ENCODE data around the gene COLEC12.

Gene COLEC12

DNA sequence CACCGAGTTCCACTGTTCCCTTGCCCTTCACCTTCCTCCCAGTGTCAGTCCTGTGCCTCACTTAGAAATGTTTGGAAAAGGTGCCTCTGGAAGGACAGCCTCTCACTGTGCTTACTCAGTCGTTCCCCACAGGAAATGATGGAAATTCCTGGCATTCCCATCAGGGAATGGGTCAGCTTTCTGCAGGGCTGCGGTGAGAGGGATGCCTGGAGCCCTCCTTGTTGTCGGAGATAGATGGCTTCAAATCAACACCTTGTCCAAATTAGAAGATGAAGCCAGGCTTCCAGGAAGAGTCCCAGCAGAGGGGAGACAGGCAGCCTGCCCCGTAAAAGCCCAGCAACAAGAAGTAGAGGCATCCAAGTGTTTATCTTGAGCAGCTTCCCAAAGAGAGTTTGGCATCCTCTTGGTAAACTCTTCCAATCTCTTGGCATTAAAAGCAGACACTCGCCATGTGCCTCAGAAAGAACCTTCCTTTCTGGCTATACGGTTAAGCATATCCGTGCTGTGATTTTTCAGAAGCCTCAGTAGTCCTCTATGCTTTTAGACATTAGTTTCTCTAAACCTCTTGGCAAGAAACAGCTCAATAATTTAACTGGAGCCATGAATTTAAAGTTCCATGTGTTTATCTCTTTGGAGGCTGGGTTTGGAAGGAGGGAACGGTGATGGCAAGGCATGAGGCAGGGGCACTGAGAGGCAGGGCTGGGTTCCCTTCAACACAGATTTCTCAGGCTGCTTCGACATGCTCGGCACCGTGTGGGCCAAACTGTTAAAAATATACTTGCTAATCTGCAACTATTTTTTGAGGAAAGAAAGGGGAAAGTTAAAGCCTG, 25.1 kb downstream of the COLEC12 start:
- no peak for DNase-seq (ENCODE audit: low read depth in 2 of 2)

DNA sequence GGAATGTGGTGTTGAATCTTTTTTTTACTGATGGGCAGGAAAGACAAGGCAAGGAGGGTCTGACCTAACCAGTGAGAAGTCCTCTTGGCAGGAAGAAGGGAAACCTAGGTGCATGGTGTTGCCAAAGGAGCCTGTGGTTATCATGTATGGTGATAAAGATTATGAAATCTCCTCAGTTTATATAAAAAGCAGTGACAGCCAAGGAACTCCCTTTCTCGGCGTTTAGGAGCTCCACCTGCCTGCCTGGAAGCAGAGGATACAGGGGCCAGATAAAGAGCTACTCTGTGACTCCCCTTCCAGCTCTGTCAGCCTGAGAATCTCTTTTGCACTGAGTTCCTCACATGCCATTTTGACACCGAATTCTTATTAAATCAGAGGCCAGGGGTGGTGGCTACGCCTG, 26.1 kb downstream of the COLEC12 start:
- DNase-seq (ENCODE audit: low read depth in 2 of 2), result no peak

DNA sequence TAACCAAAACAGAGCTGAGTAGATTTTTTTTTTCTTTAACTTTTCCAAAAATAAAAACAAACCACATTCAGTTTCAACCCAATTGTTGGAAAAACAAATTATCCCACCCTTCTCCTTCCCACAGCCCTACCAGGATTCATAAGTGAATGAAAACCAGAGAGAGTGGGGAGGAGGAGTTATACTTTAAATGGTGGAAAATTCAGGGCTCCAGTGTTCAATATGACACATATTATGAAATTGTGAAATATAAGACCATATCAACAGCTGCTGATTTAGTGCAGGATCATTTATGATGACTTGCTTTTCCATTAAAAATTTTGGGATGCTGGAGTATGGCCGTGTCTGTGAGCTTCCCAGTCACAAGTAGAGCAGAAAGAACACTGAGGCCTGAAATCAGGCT, 26.7 kb downstream of the COLEC12 start:
- no peak for DNase-seq (ENCODE audit: low read depth in 2 of 2)

DNA sequence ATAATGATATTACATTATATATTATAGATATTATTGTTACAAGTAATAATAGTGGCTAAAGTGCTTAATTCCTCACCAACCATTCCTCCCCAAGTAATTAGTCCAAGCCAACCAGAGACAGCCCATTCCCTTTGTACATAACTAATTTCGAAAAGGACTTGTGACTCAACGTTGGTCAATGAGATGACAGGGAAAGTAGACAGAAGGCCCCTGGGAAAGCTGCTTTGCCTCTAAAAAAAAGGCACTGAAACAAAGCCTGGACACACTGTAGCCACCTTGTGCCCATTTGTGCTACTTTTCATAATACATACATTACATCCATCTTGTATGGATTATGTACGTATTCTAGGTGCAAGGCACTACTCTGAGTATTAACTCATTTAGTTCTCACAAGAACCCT, 28.8 kb downstream of the COLEC12 start:
- DNase-seq (ENCODE audit: low read depth in 2 of 2), result no peak

DNA sequence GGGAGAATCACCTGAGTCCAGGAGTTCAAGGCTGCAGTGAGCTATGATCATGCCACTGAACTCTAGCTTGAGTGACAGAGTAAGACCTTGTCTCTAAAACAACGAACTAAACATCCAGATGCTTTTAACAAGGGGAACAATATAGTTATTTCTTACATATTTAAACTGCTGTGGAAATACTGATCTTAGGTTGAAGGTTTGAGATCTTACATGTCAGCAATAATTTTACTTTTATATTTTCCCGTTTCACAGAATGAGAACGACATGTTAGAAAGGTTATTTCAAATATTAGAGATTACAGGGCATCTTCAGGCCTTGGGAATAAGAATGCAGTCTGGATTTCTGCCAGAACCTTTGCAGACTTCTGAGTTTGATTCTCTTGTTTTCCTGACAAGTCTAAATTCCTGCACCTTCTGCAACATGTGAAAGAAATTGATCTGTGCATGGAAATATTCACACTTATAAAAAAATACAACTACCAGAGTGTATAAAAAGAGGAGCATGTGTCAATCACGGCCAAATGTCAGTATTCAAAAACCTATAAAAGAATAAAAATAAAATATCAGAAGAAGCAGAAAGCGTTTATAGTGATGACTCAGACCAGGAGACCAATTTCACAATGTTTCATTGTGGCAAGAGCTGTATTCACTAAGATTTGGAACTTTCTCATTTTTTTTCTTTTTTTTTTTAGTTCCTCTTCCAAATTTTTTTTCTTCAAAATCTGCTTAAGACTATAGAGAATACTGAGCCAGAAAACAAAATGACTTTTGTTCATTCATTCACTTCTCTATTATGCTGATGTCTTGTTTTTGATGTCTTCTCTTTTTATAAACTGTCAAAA, 29.6 kb downstream of the COLEC12 start:
- DNase-seq (ENCODE audit: low read depth in 2 of 2), result no peak

DNA sequence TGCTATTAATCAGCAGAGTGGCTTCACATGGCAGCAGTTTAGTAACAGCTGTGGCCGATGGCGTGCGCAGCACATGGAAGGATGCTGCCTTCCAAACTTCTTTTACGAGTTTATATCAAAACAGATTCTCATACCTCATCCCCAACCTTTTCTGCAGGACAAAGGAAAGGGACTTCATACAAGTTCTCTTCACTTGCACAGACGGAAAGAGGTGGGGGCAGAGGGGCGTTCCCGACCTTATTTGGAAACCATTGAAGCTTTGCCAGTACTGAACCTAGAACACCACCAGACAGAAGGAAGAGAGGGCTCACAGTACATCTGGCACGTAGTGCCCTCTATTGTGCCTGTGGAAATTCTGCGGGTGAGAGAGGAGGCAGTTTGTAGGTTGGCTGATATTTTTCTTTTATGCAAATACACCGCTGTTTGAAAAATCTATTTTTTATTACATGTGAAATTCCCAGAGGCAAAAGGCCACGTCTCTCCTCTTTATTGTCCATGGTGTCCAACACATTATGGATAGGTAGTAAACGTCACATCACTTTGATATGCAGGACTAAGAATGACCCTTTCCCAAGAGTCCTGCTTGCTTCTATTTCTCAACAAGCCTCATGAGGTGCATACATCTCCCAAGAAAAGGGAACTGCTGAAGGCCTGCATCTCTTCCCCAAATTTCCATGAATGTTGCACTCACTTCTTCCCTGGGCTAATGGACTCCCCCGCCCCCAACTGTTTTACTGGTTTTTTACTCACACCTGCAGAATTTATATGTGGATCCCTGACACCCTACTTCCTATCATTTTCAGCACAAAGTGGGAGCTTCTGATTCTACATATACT, 31.3 kb downstream of the COLEC12 start:
- no peak for DNase-seq (ENCODE audit: low read depth in 2 of 2)

DNA sequence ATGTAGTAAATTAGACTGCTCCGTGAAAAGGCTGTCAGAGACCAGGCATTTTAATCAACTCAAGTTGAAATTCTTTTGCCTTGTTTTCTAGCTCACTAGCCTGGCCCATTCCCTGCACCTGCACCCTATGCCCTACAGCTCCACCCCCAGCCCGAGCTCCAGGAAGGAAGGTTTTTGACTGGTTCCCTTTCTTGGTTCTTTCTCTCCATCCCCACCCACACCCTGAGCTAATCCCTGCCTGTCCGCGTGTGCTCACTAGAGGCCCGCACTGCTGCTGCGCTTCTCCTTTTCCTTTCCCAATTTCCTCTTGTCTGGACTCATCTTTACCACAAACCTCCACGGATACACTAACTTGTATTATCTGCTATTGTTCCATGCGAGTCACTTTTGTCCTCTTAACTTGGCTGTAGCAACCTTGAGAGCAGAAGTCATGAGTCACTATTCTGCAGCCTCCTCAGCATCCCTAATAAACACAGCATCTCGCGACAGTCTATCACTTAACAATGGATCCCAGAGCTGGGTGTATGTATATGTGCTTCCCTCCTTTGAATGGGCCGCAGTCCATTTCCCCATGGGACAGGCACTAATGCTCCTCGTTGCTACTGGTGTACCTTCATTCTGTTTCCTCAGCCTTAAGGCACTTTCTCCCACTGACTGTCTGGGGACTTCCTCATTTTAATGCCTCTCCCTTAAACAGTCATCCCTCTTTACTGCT, 36.5 kb downstream of the COLEC12 start:
- DNase-seq (ENCODE audit: low read depth in 2 of 2), result no peak

DNA sequence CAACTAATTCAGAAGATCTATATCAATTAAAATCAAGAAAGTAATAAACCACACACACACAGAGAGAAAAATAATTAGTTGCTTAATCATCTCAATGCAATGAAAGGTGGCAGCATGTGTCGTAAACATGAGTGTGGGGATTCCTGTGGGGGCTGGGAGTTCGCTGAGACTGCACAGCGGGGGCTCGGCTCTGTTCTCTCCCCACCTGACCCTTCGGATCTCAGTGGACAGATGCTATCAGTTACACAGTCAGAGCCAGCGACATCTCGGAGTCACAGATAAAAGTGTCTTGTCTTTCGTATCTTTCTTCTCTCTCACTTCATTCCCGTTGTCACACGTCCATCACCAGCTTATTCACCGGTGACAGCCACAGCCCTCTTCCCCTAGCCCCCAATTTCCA, 37.1 kb downstream of the COLEC12 start:
- no peak for DNase-seq (ENCODE audit: low read depth in 2 of 2)

DNA sequence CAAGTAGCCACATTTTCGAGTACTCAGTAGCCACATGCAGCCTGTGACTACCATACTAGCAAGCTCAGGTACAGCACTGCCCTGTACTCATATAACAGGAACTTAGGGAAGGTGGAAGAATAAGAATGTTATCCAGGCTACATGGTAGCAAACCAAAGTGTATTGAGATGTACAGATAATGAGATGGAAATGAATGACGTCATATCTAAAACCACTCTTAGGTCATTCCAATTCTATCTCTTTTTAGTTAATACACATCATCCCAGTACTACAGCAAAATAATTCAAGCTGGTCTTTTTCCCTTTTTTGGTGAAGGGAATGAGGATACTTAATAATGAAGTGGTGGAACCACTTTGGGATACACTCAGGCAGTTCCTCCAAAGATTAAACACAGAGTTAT, 38.7 kb downstream of the COLEC12 start:
- DNase-seq (ENCODE audit: low read depth in 2 of 2), result no peak

DNA sequence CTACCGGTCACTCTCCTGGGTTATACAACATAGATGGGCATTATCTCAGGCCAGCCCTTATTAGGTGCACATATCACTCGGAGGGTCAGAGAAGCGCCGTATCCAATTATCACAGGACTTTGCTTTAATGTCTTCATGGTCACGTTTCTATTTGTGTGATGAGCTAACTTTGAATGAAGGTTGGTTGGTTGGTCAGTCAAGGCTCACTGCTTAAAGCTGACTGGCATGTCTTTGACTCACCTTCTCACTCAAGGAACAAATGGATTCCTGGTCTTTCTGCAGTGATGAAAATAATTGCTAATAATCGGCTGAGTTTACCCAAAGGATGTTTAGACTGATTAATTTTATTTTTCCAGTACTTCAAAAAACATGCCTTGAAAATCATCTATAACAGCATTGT, 39.7 kb downstream of the COLEC12 start:
- no peak for DNase-seq (ENCODE audit: low read depth in 2 of 2)

DNA sequence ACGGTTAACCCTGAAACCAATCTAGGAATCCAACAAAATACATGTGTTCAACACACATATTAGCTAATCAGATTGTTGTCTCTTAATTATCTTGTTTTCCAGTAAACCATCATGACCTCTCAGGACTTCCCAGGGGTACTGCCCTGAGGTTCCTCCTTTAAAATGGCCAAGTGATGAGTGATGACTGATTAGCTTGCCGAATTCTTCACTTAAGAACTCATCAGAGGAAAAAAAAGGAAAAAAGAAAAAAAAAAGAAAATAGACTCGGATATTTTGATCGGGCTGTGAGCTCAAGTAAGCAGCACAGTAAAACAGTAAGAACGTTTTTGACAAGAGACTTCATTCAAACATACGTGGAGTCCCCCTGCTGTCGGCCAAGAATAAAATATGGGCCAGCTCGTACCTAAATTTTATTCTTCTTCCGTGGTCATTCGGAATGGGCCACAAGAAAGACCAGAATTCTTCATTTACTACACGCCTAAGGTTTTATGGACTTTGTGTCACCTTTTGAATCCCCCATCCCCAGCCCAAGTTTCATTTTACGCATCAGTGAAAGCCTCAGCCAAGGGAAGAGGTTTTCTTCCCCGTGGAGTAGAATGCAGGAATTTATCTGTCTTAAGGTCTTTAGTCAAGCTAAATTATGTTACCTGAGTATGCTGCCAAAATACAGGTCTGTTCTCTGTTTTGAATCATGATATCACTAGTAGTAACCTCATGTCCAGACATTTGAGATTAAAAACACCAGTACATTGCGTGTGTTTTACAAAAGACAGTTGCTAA, 40.5 kb downstream of the COLEC12 start:
- DNase-seq (ENCODE audit: low read depth in 2 of 2), result no peak

DNA sequence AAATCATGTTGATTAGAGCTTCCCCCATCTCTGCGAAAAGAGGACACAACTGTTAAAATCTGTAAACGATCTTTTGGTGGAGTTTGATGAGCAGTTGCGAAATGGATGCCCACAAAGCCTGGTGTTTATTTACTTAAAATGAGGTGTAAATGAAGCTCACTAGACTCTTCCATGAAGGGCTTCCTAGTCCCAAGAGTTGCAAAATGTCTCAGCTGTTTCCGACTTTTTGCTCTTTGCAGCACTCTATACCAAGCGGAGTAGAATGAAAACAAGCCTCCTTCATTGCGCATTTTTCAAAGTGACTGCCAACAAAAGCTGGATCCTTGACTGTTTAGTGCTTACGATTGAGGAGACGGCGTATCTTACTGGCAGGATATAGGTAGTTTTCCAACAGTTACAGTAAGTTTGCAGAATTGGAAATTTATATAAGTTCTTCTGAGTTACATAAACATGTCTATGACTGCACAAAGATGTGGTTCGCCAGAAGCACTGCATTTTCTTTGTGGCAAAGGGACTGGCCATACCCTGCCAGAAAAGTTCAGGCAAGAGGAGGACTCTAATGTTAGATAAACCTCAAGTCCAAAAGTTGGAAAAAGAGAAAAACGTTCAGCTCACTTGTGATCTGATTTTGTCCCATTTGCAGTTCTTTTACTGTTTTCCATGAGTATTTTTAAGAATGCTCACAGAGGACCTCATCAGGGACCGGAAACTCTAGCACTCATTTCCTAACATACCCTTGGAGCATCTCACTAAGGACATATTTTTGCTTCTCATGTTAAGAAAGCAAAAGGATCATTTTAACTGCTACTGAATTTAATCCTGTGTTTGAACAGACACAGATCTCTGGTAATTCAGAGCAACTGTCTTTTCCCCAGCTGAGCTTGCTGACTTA, 42.7 kb downstream of the COLEC12 start:
- DNase-seq (ENCODE audit: low read depth in 2 of 2), result no peak

DNA sequence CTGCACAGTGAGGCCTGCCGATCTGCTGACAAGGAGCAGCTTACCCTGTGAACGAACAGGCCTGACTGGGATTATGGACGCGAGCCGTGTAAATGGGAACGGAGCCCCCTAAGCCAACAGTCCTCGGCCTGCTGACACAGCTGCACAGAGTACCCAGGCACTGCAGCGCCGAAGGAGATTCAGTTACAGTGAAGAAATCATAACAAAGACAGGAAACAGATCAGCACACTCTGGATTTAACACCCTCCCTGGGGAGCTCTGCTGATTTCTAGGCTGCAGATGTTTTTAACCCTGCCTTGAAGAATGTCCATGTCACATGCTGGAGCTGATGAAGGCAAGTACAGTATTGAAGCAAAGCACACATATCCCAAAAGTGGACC, 43.4 kb downstream of the COLEC12 start:
- DNase-seq (ENCODE audit: low read depth in 2 of 2), result no peak

DNA sequence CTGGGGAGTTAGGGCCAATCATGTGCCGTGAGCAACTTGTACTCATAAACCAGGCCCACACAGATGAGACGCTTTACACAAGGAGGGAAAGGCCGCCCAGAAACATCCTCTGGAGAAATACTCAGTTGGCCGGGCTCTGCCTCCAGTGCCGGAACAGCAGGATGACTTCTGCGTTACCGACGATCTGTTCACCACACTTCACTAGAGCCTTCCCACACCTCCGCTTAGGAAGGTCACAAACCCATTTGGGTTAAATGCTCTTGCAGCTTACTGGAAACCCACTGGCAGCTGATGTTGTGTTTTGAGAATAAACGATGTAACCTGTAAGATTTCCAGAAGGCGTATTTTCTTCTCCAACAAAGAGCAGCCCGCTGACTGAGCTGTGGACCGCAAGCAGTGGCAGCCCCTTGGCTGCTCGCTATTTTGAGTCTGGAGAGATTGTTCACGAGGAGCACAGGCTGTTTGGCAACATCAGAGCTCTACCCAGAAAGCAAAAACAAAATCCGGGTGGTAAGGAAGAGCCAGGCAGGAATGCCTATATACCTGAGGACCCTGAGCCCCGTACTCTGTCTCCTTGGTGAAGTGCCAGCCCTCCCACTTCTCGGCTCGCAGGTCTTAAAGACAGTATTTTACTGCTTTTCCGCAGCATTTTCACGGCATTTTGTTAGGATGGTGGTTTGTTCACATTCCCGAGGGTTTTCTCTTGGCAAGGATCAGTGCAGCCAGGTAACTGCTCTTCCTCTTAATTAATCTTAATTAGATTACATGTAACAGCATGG, 44.0 kb downstream of the COLEC12 start:
- DNase-seq (ENCODE audit: low read depth in 2 of 2), result no peak

DNA sequence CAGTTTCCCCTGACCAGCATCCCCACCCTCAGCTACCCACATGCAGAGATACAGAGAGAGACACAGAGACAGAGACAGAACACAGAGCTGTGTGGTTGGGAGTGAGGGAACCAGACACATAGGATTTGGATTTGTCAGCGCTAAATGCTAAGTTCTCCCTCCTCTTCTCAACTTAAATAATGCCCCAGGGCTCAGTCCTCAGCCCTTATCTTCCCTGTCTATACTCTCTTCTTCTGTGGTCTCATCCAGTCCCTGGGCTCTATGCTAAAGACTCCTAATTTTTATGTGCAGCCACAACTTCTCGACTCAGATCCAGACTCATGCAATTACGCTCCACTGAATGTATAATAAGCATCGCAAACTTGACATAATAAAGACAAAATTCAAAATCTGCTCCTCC, 47.1 kb downstream of the COLEC12 start:
- no peak for DNase-seq (ENCODE audit: low read depth in 2 of 2)

DNA sequence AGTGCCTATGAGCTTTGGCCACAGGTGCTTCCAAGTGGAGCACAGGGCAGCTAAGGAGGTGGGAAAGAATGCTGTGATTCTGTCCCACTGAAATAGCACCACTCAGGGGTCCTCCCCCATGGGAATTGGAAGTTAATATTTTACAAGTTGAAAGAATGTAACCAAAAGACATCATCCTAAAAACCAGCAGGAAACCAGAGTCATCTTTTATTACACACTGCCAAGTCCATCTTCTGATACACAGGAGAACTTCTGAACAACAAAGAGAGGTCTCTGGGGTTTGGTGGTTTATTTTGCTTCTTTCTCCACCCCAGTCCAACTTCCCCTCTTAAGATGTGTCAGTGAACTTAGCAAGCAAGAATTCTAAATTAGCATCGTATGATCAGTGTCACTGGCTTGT, 47.7 kb downstream of the COLEC12 start:
- no peak for DNase-seq (ENCODE audit: low read depth in 2 of 2)

DNA sequence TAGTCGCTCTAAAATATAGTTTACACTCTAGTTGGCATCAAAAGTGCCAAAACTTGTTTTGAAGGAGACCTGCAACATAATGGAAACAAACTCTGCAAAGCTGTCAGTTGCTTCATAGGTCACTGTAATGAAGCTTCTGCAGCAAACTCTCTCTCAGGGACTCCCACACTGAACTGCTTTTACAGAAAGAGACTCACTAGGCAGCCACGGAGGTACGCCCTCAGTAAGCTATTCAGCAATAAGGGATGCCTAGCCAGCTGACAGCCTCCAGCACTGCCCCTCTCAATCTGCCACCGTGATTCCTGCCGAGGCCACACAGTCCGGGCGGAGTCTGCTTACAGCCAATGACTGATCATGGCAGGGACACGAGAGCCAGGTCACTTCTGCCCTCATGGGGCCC, 51.1 kb downstream of the COLEC12 start:
- DNase-seq (ENCODE audit: low read depth in 2 of 2), result no peak

DNA sequence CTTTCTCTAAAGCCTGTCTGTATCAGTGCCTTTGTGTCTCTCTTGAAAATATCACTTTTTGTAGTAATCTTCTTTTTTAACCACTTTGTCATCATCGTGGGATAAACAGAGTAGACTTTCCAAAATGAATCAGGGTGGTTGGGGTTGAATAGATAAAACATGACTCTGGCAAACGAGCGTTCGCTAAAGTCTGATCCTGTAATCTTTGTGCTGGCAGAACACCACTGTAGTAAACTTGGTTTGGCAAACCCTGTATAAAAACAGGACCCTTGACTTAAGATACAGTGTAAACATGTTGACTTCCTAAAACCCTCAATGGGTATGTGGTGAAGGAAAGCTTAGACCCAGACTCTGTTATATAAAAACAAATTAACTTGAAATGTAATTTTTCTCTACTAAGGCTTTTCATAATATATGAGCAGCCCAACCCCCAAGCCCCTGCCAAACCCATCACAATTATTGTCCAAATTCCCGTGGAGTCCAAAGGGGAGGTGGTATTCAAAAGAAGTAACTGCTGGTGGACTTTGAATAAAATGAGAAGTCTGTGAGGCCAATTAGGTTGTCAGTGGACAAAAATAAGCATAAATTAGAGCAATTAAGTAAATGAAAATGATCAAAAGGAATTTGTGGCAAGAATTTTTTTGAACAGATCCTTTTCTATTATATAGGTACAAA, 52.2 kb downstream of the COLEC12 start:
- DNase-seq (ENCODE audit: low read depth in 2 of 2), result no peak
